Astrocyte (in vitro differentiated cells and primary cell): ENCODE measurements around the gene RPS6KB2. TPM values are rescaled to one million over a fixed set of nuclear protein-coding genes. Genes with fewer than 3 reads are reported as not detected.

Experiments used
- DNase-seq: peaks from one replicate; pipeline ENCODE4 v3.0.0-alpha.2; 2010; ENCODE audit warnings: low read depth
- FAIRE-seq: peaks from 2 replicates; lab custom pipeline; 2011; peaks lifted over from hg19 to GRCh38; lab: Jason Lieb, UNC
- H2AFZ ChIP-seq: 2 replicates; pipeline ENCODE4 v1.6.0; 2012; ENCODE audit warnings: low read depth, low read length, inconsistent platforms
- H3K27ac ChIP-seq: 2 replicates; pipeline ENCODE4 v1.5.1; 2011; ENCODE audit warnings: low read depth, low read length, inconsistent platforms
- H3K27me3 ChIP-seq: 2 replicates; pipeline ENCODE4 v1.6.0; 2011; ENCODE audit warnings: low read length, inconsistent platforms; ENCODE audit not compliant: insufficient read depth
- H3K36me3 ChIP-seq: 2 replicates; pipeline ENCODE4 v1.5.1; 2011; ENCODE audit warnings: low read length, inconsistent platforms; ENCODE audit not compliant: insufficient read depth
- H3K4me1 ChIP-seq: 2 replicates; pipeline ENCODE4 v1.5.1; 2011; ENCODE audit warnings: low read length, inconsistent platforms; ENCODE audit not compliant: insufficient read depth
- H3K4me2 ChIP-seq: 2 replicates; pipeline ENCODE4 v1.6.0; 2012; ENCODE audit warnings: low read length, inconsistent platforms
- H3K4me3 ChIP-seq: 2 replicates; pipeline ENCODE4 v1.5.1; 2011; ENCODE audit warnings: low read depth, mild to moderate bottlenecking, low read length, inconsistent platforms; ENCODE audit not compliant: insufficient read depth
- H3K79me2 ChIP-seq: 2 replicates; pipeline ENCODE4 v1.6.0; 2012; ENCODE audit warnings: mild to moderate bottlenecking, low read length, inconsistent platforms; ENCODE audit not compliant: insufficient read depth
- H3K9ac ChIP-seq: 2 replicates; pipeline ENCODE4 v1.6.0; 2012; ENCODE audit warnings: mild to moderate bottlenecking, low read length, inconsistent platforms
- H3K9me3 ChIP-seq: 2 replicates; pipeline ENCODE4 v1.5.1; 2012; ENCODE audit warnings: low read depth, mild to moderate bottlenecking, low read length, inconsistent platforms; ENCODE audit not compliant: insufficient read depth
- H4K20me1 ChIP-seq: 2 replicates; pipeline ENCODE4 v1.6.0; 2012; ENCODE audit warnings: low read length, inconsistent platforms; ENCODE audit not compliant: insufficient read depth
- H3K27ac Mint-ChIP-seq: one replicate; pipeline ENCODE4 v1.8.0; 2021; ENCODE audit warnings: mild to moderate bottlenecking, mixed read lengths; ENCODE audit not compliant: unreplicated experiment
- H3K27me3 Mint-ChIP-seq: one replicate; pipeline ENCODE4 v1.8.0; 2021; ENCODE audit warnings: low read depth, mixed read lengths; ENCODE audit not compliant: unreplicated experiment
- H3K36me3 Mint-ChIP-seq: one replicate; pipeline ENCODE4 v1.8.0; 2021; ENCODE audit warnings: low read depth, mixed read lengths; ENCODE audit not compliant: unreplicated experiment
- H3K4me1 Mint-ChIP-seq: one replicate; pipeline ENCODE4 v1.8.0; 2021; ENCODE audit warnings: low read depth, mixed read lengths; ENCODE audit not compliant: unreplicated experiment
- H3K4me3 Mint-ChIP-seq: one replicate; pipeline ENCODE4 v1.8.0; 2021; ENCODE audit warnings: mild to moderate bottlenecking, moderate library complexity, mixed read lengths; ENCODE audit not compliant: unreplicated experiment
- H3K9me3 Mint-ChIP-seq: one replicate; pipeline ENCODE4 v1.8.0; 2021; ENCODE audit warnings: mild to moderate bottlenecking, mixed read lengths; ENCODE audit not compliant: unreplicated experiment
- EZH2 ChIP-seq: IDR thresholded peaks from 2 replicates; pipeline ENCODE4 v1.6.1; 2012; ENCODE audit warnings: mild to moderate bottlenecking, low read length, inconsistent platforms; ENCODE audit not compliant: insufficient read depth
- total RNA-seq: library from RNA; stranded (reverse); gene quantifications from 2 replicates; pipeline ENCODE4 v1.2.1, GENCODE V29; 2021
- TF ChIP-seq, protein P1 (sequence below): IDR thresholded peaks from 2 replicates; pipeline ENCODE4 v1.5.1; 2011; ENCODE audit warnings: low read depth, mild to moderate bottlenecking, inconsistent platforms, low read length, moderate library complexity; ENCODE audit not compliant: insufficient read depth

The RPS6KB2 gene
- total RNA-seq, 1 donor from 2014 or later = 52.9 TPM

DNA sequence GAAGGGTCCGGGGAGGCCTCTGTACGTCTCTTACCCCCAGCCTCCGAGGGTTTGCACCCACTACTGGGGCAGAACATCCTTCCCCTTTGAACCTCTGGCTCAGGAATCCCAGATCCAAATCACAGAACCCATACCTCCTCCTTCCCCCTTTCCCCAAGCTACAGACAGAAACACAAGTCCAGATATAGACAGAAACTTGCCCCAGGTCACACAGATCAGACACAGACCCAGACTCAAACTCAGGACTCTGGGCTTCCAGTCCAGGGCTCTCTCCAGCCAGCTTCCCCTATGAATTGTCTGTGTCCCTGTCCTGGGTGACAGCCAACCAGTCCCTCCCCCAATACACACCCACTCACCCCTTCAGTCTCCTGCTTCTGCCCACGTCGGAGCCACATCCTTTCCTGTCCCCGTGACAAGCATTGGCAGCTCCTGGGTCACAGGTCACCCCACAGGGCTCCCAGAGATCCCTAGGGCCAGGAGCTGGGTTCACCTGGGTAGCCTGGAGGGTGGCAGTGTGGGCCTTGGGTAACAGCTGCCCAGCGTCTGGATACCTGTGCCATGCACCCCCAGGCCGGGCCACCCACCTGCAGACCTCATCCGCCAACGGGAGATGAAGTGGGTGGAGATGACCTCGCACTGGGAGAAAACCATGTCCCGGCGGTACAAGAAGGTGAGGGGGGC lies 23.6 kb upstream of the RPS6KB2 start:
- no peak overlapping the region for H3K27ac ChIP-seq
- Mint-ChIP-seq H3K9me3 (no peaks in the 10 kb centered on the region), H3K27ac (no peak overlapping the region), H3K4me1 (peaks cover 7% of the 10 kb centered on the region), H3K36me3 (peaks cover 9% of the 10 kb centered on the region), H3K4me3 (no peak overlapping the region), H3K27me3 (peaks cover 13% of the 10 kb centered on the region)
- H3K9ac ChIP-seq = no peak overlapping the region
- peaks cover 17% of the 10 kb centered on the region for H3K4me1 ChIP-seq
- peaks cover 14% of the 10 kb centered on the region for H4K20me1 ChIP-seq
- no peaks in the 10 kb centered on the region for H3K36me3 ChIP-seq
- FAIRE-seq (no peak), DNase-seq (no peak)
- no peak overlapping the region for H3K4me2 ChIP-seq
- TF ChIP-seq, protein P1, sequence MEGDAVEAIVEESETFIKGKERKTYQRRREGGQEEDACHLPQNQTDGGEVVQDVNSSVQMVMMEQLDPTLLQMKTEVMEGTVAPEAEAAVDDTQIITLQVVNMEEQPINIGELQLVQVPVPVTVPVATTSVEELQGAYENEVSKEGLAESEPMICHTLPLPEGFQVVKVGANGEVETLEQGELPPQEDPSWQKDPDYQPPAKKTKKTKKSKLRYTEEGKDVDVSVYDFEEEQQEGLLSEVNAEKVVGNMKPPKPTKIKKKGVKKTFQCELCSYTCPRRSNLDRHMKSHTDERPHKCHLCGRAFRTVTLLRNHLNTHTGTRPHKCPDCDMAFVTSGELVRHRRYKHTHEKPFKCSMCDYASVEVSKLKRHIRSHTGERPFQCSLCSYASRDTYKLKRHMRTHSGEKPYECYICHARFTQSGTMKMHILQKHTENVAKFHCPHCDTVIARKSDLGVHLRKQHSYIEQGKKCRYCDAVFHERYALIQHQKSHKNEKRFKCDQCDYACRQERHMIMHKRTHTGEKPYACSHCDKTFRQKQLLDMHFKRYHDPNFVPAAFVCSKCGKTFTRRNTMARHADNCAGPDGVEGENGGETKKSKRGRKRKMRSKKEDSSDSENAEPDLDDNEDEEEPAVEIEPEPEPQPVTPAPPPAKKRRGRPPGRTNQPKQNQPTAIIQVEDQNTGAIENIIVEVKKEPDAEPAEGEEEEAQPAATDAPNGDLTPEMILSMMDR = no peak
- TF ChIP-seq EZH2 = no peak
- H3K79me2 ChIP-seq = peaks cover 18% of the 10 kb centered on the region
- H2AFZ ChIP-seq = no peak overlapping the region
- H3K27me3 ChIP-seq = no peaks in the 10 kb centered on the region
- H3K9me3 ChIP-seq = no peaks in the 10 kb centered on the region
- no peak overlapping the region for H3K4me3 ChIP-seq

DNA sequence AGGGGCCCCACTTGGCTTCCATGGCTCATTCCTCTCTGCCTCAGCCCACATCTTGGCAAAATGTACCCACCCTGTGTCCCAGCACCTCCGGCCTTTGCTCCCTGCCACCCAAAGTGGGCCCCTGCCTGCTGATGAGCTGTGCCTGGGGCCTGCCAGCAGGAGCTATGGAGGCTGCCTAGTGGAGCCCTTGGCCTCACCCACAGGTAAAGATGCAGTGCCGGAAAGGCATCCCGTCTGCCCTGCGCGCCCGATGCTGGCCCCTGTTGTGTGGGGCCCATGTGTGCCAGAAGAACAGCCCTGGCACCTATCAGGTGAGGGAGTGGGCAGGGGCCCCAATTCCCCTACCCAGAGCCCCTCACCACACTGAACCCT lies 23.1 kb upstream of the RPS6KB2 start:
- Histone ChIP-seq H3K36me3 (no peaks in the 10 kb centered on the region), H3K4me1 (peaks cover 14% of the 10 kb centered on the region), H3K79me2 (peaks cover 13% of the 10 kb centered on the region), H3K27me3 (peaks cover 4% of the 10 kb centered on the region), H3K9me3 (no peaks in the 10 kb centered on the region), H4K20me1 (peaks cover 12% of the 10 kb centered on the region), H2AFZ (no peak overlapping the region), H3K4me3 (no peak overlapping the region), H3K9ac (no peak overlapping the region), H3K4me2 (no peak overlapping the region), H3K27ac (no peak overlapping the region)
- H3K27ac Mint-ChIP-seq = no peak overlapping the region
- peaks cover 8% of the 10 kb centered on the region for H3K36me3 Mint-ChIP-seq
- H3K4me3 Mint-ChIP-seq = no peak overlapping the region
- no peak for DNase-seq
- FAIRE-seq = no peak
- peaks cover 6% of the 10 kb centered on the region for H3K4me1 Mint-ChIP-seq
- H3K27me3 Mint-ChIP-seq = peaks cover 14% of the 10 kb centered on the region
- TF ChIP-seq, protein P1 = no peak
- no peak for TF ChIP-seq EZH2
- H3K9me3 Mint-ChIP-seq = no peaks in the 10 kb centered on the region

DNA sequence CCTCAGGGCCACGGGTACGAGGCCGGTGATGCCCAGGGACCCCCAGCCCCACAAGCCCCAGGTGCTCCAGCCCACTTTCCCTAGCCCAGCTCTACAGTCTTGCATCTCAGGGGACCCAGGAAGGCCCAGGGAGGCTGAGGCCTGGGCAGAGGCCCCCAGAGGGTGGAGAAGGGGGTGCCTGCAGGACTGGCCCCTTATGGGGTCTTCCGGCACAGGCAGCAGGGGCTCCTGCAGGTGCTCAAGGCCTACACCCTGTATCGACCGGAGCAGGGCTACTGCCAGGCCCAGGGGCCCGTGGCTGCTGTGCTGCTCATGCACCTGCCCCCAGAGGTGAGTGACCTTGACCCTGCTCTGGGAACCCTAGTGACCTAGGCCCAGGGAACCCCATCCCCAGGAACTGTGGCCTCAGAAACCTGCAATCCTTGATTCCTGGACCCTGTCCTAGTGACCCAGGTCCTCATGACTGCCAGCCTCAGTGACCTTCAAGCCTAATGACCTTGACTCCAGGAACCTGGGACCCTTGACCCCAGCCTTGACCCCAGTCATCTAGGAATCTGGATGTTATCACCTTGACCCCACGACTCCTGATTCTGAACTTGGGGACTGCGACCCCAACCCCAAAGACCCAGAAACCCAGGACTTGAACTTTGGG lies 22.5 kb upstream of the RPS6KB2 start:
- Histone ChIP-seq H4K20me1 (peaks cover 5% of the 10 kb centered on the region), H3K9me3 (no peaks in the 10 kb centered on the region), H3K4me3 (no peak overlapping the region), H2AFZ (no peak overlapping the region), H3K27ac (no peak overlapping the region), H3K27me3 (peaks cover 7% of the 10 kb centered on the region), H3K4me2 (no peak overlapping the region), H3K79me2 (peaks cover 6% of the 10 kb centered on the region), H3K9ac (no peak overlapping the region), H3K4me1 (peaks cover 8% of the 10 kb centered on the region), H3K36me3 (no peaks in the 10 kb centered on the region)
- FAIRE-seq (no peak), DNase-seq (no peak)
- H3K9me3 Mint-ChIP-seq = no peaks in the 10 kb centered on the region
- H3K36me3 Mint-ChIP-seq = peaks cover 3% of the 10 kb centered on the region
- TF ChIP-seq, protein P1 = no peak
- no peak for TF ChIP-seq EZH2
- H3K27me3 Mint-ChIP-seq = peaks cover 14% of the 10 kb centered on the region
- H3K4me1 Mint-ChIP-seq = no peaks in the 10 kb centered on the region
- H3K4me3 Mint-ChIP-seq = peak overlapping the region; percentile 50
- no peak overlapping the region for H3K27ac Mint-ChIP-seq
